NT2/D1 (cell line): ENCODE data around the gene TBC1D5.

ENCODE experiments used
- SUZ12 ChIP-seq: IDR thresholded peaks from 2 replicates; pipeline ENCODE4 v1.6.1; 2011; ENCODE audit not compliant: insufficient read length, insufficient read depth; ENCODE audit errors: extremely low read depth
- YY1 ChIP-seq: IDR thresholded peaks from 2 replicates; pipeline ENCODE4 v1.6.1; 2011; ENCODE audit not compliant: insufficient read length, insufficient read depth
- ZNF274 ChIP-seq: IDR thresholded peaks from 2 replicates; pipeline ENCODE4 v1.6.1; 2011; ENCODE audit warnings: mild to moderate bottlenecking, low read depth, low read length

- TF ChIP-seq ZNF274: no peak
- TF ChIP-seq SUZ12: no peak
- TF ChIP-seq YY1: no peak
These were observed 191.8 kb downstream of the TBC1D5 start for GRCh38 chr3:17550624-17551023.
